ENCODE measurements around the gene ITGA1. TPM values are rescaled to one million over a fixed set of nuclear protein-coding genes. Genes with fewer than 3 reads are reported as not detected.

ITGA1 gene
- total RNA-seq, 6 experiments from 2014 or later: 66.5 to 116 (median 82.1) TPM

DNA sequence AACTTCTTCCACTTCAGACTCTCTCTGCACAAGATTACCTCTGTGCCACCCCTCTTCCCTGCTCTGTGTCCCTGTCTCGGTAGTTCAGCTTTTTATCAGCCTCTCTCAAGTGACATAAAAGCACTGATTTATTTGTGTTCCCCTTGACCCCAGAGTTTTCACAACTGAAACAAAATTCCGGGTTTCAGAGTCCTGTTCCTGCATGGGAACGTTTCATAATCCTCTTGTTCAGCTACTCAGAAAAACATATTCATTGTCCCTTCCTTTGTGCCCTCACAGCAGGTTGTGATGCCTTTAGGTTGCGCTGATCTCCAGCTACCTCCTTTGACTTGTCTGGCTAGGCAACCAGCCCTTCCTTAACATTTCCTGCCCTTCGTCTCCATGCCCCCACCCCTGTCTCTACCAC is 13.7 kb upstream of the ITGA1 start:
- Histone ChIP-seq H3K27me3 (no peaks in the 10 kb centered on the region), H3K4me3 (no peak overlapping the region), H3K27ac (peak overlapping the region in 2 of 3 donors; percentile 35 to 61), H3K4me1 (peaks cover 0 to 23% (median 10%) of the 10 kb centered on the region in 4 donors), H3K36me3 (no peaks in the 10 kb centered on the region), H3K9me3 (no peaks in the 10 kb centered on the region)
- 21% methylated on average over 5 of the region's 5 CpGs for WGBS (ENCODE audit: insufficient coverage, low coverage, low lambda C conversion rate, missing lambda C conversion rate)
- intact Hi-C loops (cut with DNase I): no loop called here
- ATAC-seq (peak; percentile 79 to 89 (median 88)), DNase-seq (peak in 1 of 3 donors; percentile 47)
- TF ChIP-seq, protein P1, sequence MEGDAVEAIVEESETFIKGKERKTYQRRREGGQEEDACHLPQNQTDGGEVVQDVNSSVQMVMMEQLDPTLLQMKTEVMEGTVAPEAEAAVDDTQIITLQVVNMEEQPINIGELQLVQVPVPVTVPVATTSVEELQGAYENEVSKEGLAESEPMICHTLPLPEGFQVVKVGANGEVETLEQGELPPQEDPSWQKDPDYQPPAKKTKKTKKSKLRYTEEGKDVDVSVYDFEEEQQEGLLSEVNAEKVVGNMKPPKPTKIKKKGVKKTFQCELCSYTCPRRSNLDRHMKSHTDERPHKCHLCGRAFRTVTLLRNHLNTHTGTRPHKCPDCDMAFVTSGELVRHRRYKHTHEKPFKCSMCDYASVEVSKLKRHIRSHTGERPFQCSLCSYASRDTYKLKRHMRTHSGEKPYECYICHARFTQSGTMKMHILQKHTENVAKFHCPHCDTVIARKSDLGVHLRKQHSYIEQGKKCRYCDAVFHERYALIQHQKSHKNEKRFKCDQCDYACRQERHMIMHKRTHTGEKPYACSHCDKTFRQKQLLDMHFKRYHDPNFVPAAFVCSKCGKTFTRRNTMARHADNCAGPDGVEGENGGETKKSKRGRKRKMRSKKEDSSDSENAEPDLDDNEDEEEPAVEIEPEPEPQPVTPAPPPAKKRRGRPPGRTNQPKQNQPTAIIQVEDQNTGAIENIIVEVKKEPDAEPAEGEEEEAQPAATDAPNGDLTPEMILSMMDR (IDR thresholded peaks at IDR 0.05): no peak
- TF ChIP-seq POLR2A (IDR thresholded peaks at IDR 0.05): peak; percentile 12

DNA sequence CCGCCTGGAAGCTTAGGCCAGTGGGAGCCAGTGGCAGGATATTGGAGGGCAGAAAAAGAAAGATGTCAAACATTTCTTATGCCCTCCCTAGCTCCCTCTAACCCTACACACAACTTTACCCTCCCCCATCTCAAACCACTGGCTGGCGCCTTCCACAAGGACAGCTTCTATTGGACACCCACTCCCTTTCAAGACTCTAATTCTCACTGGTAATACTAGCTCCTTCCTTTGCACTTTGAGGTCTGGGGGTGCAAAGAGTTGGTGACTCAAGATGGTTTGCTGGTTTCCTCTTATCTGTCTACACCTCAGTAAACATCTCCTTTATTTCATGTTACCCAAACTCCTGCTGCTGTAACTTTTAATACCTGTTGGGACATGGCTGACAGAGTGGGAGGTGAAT is 11.6 kb upstream of the ITGA1 start:
- 80% methylated on average over 1 of the region's 2 CpGs for WGBS (ENCODE audit: insufficient coverage, low coverage, low lambda C conversion rate, missing lambda C conversion rate)
- Histone ChIP-seq H3K36me3 (no peaks in the 10 kb centered on the region), H3K4me3 (no peak overlapping the region), H3K27me3 (no peaks in the 10 kb centered on the region), H3K4me1 (peaks cover 0 to 23% (median 10%) of the 10 kb centered on the region in 4 donors), H3K9me3 (no peaks in the 10 kb centered on the region), H3K27ac (no peak overlapping the region)
- intact Hi-C loops (cut with DNase I): no loop called here
- DNase-seq: no peak
- no peak for ATAC-seq
- no peak for TF ChIP-seq POLR2A (IDR thresholded peaks at IDR 0.05)
- TF ChIP-seq, protein P1 (IDR thresholded peaks at IDR 0.05): no peak

DNA sequence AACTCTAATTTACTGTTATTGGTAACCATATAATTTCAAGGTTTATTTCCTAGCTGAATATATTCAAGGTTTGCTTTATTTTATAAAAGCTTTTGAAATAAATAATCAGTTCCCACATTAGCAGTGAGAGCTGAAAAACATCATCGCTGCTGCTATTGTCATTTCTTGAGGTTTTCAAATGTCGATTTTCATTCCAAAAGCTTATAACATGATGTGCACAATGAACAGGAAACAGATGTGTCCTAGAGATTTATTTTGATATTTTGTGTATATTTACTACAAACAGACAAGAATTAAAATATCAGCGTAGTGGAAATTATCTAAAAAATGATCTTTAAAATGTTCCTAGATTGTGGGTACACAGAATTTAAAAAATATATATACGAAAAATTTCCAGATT is 10.5 kb upstream of the ITGA1 start:
- WGBS (ENCODE audit: insufficient coverage, low coverage, low lambda C conversion rate, missing lambda C conversion rate): 53% methylated on average over 4 of the region's 4 CpGs
- H3K4me1 ChIP-seq: peaks cover 0 to 23% (median 10%) of the 10 kb centered on the region in 4 donors
- no peaks in the 10 kb centered on the region for H3K9me3 ChIP-seq
- H3K4me3 ChIP-seq: no peak overlapping the region
- intact Hi-C loops (cut with DNase I): no loop called here
- H3K36me3 ChIP-seq: no peaks in the 10 kb centered on the region
- TF ChIP-seq POLR2A (IDR thresholded peaks at IDR 0.05): no peak
- TF ChIP-seq, protein P1 (IDR thresholded peaks at IDR 0.05): no peak
- H3K27me3 ChIP-seq: no peaks in the 10 kb centered on the region
- DNase-seq (no peak), ATAC-seq (no peak)
- H3K27ac ChIP-seq: no peak overlapping the region

DNA sequence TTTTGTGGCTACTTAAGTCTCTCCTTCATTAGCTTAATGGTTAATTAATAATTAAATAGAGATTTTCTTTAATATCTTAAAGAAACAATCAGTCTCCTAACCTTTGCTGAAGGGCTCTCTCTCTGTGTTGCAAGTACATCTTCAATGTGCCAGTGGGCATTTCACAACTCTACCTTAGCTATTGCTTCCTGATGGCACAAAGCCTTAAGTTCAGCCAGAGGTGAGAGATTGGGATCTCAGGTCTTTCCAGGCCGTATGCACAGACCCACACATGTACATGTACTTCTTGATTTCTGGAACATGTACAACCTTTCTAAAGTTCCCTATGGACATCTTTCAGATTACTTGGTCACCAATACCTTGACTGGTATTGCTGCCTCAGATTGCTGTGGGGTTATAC is 8.9 kb upstream of the ITGA1 start:
- peaks cover 0 to 9% (median 4%) of the 10 kb centered on the region in 4 donors for H3K4me1 ChIP-seq
- H3K27ac ChIP-seq: no peak overlapping the region
- intact Hi-C loops (cut with DNase I): no loop called here
- no peaks in the 10 kb centered on the region for H3K36me3 ChIP-seq
- H3K4me3 ChIP-seq: no peak overlapping the region
- no peaks in the 10 kb centered on the region for H3K9me3 ChIP-seq
- H3K27me3 ChIP-seq: no peaks in the 10 kb centered on the region
- 30% methylated on average over 1 of the region's 1 CpG for WGBS (ENCODE audit: insufficient coverage, low coverage, low lambda C conversion rate, missing lambda C conversion rate)
- ATAC-seq: peak in 3 of 4 donors; percentile 34 to 73 (median 49)
- no peak for DNase-seq
- TF ChIP-seq, protein P1 (IDR thresholded peaks at IDR 0.05): no peak
- no peak for TF ChIP-seq POLR2A (IDR thresholded peaks at IDR 0.05)

DNA sequence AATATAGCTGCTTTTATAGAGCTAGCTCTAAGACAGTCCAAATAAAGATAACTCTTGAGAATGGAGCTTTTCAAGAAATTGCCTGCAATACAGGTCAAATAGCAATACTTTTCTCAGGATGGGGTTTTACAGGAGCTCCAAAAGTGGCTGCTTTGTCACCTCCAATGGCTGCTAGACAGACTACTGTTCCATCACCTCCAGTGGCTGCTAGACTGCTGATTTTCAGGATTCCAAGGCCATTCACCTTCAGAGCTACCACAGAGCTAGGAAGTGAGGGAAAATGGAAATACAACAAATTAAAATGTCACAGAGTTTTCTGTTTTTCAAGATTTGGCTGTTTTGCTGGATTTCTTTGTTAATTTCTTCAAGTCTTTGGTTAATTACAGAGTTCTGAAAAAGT is 8.5 kb upstream of the ITGA1 start:
- Histone ChIP-seq H3K36me3 (no peaks in the 10 kb centered on the region), H3K27me3 (no peaks in the 10 kb centered on the region), H3K4me1 (peaks cover 0 to 6% (median 2%) of the 10 kb centered on the region in 4 donors), H3K9me3 (no peaks in the 10 kb centered on the region), H3K4me3 (no peak overlapping the region), H3K27ac (no peak overlapping the region)
- DNase-seq (no peak), ATAC-seq (no peak)
- no peak for TF ChIP-seq POLR2A (IDR thresholded peaks at IDR 0.05)
- TF ChIP-seq, protein P1 (IDR thresholded peaks at IDR 0.05): no peak
- intact Hi-C loops (cut with DNase I): no loop called here
